ENCODE measurements around the gene SERPINA6.

SERPINA6 gene

DNA sequence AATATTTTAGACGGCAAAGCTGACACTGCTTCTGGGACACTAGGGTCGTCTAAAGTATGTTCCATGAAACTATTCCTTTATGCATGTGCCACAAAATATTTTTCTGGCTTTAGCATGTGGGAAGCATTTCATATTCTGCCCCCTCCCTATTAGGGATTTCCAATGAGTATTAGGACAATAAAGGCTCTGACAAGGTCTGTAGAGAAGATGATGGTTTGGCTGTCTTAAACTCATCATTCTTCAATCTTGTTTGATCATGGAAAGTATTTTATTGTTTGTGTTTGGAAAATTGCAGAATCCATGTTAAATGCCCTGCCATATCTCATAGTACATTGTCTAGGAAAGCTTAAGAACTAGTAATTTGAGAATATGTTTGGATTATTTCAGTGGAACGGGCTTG, 42.5 kb upstream of the SERPINA6 start:
- Histone ChIP-seq H3K9me3 (ENCODE audit: insufficient read depth, low read length) (no peaks in the 10 kb centered on the region), H3K27ac (ENCODE audit: low read length) (no peak overlapping the region), H3K36me3 (replicated peaks; ENCODE audit: low read depth, low read length) (no peaks in the 10 kb centered on the region), H4K20me1 (ENCODE audit: insufficient read depth, low read length) (no peaks in the 10 kb centered on the region), H3K79me2 (ENCODE audit: low read length) (no peaks in the 10 kb centered on the region), H3K4me2 (ENCODE audit: low read length) (no peak overlapping the region), H3K27me3 (ENCODE audit: low read depth, low read length) (no peaks in the 10 kb centered on the region), H3K4me3 (ENCODE audit: low read length) (no peak overlapping the region), H2AFZ (ENCODE audit: low read depth, low read length) (no peak overlapping the region), H3K9ac (ENCODE audit: low read length) (no peak overlapping the region), H3K4me1 (ENCODE audit: low read length) (peaks cover 17% of the 10 kb centered on the region)
- no peak for TF ChIP-seq EZH2phosphoT487 (IDR thresholded peaks at IDR 0.05; ENCODE audit: low read depth)
- TF ChIP-seq, protein P1, sequence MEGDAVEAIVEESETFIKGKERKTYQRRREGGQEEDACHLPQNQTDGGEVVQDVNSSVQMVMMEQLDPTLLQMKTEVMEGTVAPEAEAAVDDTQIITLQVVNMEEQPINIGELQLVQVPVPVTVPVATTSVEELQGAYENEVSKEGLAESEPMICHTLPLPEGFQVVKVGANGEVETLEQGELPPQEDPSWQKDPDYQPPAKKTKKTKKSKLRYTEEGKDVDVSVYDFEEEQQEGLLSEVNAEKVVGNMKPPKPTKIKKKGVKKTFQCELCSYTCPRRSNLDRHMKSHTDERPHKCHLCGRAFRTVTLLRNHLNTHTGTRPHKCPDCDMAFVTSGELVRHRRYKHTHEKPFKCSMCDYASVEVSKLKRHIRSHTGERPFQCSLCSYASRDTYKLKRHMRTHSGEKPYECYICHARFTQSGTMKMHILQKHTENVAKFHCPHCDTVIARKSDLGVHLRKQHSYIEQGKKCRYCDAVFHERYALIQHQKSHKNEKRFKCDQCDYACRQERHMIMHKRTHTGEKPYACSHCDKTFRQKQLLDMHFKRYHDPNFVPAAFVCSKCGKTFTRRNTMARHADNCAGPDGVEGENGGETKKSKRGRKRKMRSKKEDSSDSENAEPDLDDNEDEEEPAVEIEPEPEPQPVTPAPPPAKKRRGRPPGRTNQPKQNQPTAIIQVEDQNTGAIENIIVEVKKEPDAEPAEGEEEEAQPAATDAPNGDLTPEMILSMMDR (IDR thresholded peaks at IDR 0.05; ENCODE audit: low read depth, low read length): no peak

DNA sequence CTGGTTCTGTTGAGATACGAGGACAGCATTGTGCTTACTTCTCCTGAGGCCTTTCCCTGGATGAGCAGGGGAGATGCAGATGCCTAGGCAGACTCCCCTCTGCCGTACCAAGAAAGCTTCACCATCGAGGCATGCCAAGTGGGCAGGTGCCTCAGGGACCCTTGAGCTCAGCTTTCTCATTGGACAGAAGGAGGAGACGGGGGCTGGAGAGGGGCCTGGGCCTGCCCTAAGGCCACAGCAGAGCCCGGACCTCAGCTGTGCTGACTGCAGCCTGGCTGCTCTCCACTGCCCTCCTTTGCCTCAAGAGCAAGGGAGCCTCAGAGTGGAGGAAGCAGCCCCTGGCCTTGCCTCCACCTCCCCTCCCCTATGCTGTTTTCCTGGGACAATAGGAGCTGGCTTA, 41.8 kb upstream of the SERPINA6 start:
- H3K9ac ChIP-seq (ENCODE audit: low read length): no peak overlapping the region
- H3K27ac ChIP-seq (ENCODE audit: low read length): no peak overlapping the region
- H3K4me2 ChIP-seq (ENCODE audit: low read length): no peak overlapping the region
- H3K79me2 ChIP-seq (ENCODE audit: low read length): no peaks in the 10 kb centered on the region
- H4K20me1 ChIP-seq (ENCODE audit: insufficient read depth, low read length): no peaks in the 10 kb centered on the region
- peaks cover 18% of the 10 kb centered on the region for H3K4me1 ChIP-seq (ENCODE audit: low read length)
- H3K27me3 ChIP-seq (ENCODE audit: low read depth, low read length): no peaks in the 10 kb centered on the region
- TF ChIP-seq EZH2phosphoT487 (IDR thresholded peaks at IDR 0.05; ENCODE audit: low read depth): no peak
- TF ChIP-seq, protein P1 (IDR thresholded peaks at IDR 0.05; ENCODE audit: low read depth, low read length): no peak
- no peak overlapping the region for H2AFZ ChIP-seq (ENCODE audit: low read depth, low read length)
- H3K9me3 ChIP-seq (ENCODE audit: insufficient read depth, low read length): no peaks in the 10 kb centered on the region
- no peaks in the 10 kb centered on the region for H3K36me3 ChIP-seq (replicated peaks; ENCODE audit: low read depth, low read length)
- H3K4me3 ChIP-seq (ENCODE audit: low read length): no peak overlapping the region

DNA sequence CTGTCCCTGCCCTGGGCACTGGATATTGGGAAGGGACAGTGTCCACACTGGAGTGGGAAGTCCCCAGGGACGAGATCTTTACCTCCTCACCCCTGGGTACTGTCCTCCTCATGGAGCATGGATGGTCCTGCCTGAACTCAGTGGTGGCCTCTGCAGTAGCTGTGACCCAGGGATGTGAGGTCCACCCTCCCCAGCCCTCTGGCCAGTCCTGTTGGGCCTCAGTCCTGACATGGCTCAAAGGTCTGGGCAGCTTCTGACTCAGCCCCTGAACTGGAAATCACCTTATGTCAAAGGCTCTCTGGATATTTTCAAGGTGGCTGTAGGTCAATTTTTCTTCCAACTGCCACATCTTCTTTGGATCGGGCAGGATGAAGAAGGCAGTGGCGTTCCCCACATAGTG, 40.9 kb upstream of the SERPINA6 start:
- no peak overlapping the region for H2AFZ ChIP-seq (ENCODE audit: low read depth, low read length)
- no peaks in the 10 kb centered on the region for H3K79me2 ChIP-seq (ENCODE audit: low read length)
- no peaks in the 10 kb centered on the region for H3K27me3 ChIP-seq (ENCODE audit: low read depth, low read length)
- no peaks in the 10 kb centered on the region for H3K36me3 ChIP-seq (replicated peaks; ENCODE audit: low read depth, low read length)
- H3K4me1 ChIP-seq (ENCODE audit: low read length): peaks cover 18% of the 10 kb centered on the region
- no peaks in the 10 kb centered on the region for H4K20me1 ChIP-seq (ENCODE audit: insufficient read depth, low read length)
- no peak overlapping the region for H3K27ac ChIP-seq (ENCODE audit: low read length)
- H3K9me3 ChIP-seq (ENCODE audit: insufficient read depth, low read length): no peaks in the 10 kb centered on the region
- TF ChIP-seq, protein P1 (IDR thresholded peaks at IDR 0.05; ENCODE audit: low read depth, low read length): no peak
- TF ChIP-seq EZH2phosphoT487 (IDR thresholded peaks at IDR 0.05; ENCODE audit: low read depth): no peak
- H3K4me3 ChIP-seq (ENCODE audit: low read length): no peak overlapping the region
- H3K4me2 ChIP-seq (ENCODE audit: low read length): no peak overlapping the region
- H3K9ac ChIP-seq (ENCODE audit: low read length): no peak overlapping the region

DNA sequence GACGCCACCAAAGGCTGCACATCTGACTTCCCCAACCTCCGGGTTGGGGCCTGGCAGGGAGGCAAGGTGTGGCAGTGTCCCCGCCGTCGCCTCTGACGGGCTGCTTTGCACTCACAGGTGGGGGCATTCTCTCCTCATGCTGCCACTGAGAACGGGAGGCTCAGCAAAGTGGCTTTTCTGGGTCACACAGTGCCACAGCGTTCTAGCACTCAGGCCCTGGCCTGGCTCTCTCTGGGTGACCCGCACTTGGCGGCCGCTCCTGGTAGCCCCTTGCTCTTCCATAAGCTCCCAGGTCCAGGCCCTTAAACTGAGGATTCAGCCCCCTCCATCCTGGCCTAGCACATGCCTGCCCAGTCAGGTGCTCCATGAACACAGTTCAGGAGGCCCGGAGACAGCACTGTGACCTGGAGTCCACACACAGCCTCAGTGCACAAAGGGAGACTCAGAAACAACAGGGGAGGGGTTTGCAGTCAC, 40.1 kb upstream of the SERPINA6 start:
- Histone ChIP-seq H3K9ac (ENCODE audit: low read length) (no peak overlapping the region), H2AFZ (ENCODE audit: low read depth, low read length) (no peak overlapping the region), H3K9me3 (ENCODE audit: insufficient read depth, low read length) (no peaks in the 10 kb centered on the region), H3K36me3 (replicated peaks; ENCODE audit: low read depth, low read length) (no peaks in the 10 kb centered on the region), H3K79me2 (ENCODE audit: low read length) (no peaks in the 10 kb centered on the region), H3K4me2 (ENCODE audit: low read length) (no peak overlapping the region), H3K4me1 (ENCODE audit: low read length) (peaks cover 18% of the 10 kb centered on the region), H3K27me3 (ENCODE audit: low read depth, low read length) (no peaks in the 10 kb centered on the region), H3K27ac (ENCODE audit: low read length) (no peak overlapping the region), H4K20me1 (ENCODE audit: insufficient read depth, low read length) (no peaks in the 10 kb centered on the region), H3K4me3 (ENCODE audit: low read length) (no peak overlapping the region)
- no peak for TF ChIP-seq EZH2phosphoT487 (IDR thresholded peaks at IDR 0.05; ENCODE audit: low read depth)
- TF ChIP-seq, protein P1 (IDR thresholded peaks at IDR 0.05; ENCODE audit: low read depth, low read length): no peak

Measured in OCI-LY3 (cell line).